NCI-H1092 (cell line): ENCODE results near the gene MRC1.

Experiments
- DNase-seq: peaks from one replicate; lab custom pipeline; 2025; lab: John Stamatoyannopoulos, UW

MRC1 gene

DNA sequence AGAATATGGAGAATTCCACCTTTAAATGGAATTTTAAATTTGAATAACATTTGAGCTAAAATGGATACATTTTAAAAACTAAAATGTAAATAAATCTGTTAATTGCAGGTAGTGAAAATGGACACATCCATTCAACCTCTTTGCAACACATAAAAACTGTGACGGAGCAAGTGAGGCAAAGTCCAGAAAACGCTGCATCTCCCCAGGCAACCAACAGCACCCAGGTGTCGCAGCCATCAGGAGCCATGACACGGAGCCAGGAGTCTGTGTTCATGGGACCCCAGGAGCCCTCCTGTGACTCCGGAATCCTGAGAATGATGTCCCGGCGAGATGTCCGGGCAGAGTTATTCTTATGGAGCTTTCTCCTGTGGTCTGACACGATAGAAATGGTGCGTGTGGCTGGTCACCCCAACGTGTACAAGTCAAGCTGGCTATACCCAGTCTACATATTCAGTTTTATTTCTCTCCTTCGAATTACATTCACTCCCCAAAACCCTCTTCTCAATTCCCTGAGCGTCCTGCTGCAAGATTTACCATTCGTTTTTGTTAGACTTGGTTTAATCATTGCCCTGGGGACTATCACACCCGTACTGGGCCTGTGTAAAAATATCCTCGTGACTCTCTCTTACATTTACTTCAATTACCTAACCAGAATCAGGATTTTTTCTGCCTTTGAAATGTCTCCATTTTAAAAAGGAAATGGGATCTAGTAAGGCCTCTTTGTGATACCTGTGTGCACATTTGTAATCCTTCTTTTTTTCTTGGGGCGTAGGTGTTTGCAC lies 13.1 kb upstream of the MRC1 start:
- no peak for DNase-seq

DNA sequence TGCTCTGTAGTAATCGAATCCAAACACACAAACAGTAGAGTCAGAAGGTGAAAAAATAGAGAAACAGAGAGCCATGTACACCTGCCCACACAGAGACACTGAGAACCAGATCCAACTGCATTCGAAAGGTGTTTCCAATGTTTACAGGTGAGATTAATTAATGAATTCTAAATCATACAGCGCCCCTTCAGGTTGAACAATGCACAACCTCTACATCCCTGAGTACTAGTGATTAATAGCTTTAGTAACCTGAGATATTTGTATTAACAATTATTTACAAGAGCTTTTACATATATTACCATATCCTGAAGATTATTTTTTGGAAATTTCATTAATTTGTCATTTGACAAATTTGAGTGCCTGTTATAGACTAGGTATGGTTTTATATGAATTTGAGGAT lies 7.6 kb upstream of the MRC1 start:
- DNase-seq, result no peak

DNA sequence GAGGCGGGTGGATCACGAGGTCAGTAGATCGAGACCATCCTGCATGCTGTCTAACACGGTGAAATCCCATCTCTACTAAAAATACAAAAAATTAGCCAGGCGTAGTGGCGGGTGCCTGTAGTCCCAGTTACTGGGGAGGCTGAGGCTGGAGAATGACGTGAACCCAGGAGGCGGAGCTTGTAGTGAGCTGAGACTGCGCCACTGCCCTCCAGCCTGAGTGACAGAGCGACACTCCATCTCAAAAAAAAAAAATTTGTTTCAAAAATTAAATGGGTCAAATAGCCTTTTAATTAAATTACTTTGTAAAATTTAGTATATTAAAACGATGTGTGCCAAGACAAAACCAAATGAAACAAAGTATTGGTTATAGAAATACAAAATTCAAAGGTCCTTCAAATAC lies 6.8 kb upstream of the MRC1 start:
- DNase-seq, result no peak

DNA sequence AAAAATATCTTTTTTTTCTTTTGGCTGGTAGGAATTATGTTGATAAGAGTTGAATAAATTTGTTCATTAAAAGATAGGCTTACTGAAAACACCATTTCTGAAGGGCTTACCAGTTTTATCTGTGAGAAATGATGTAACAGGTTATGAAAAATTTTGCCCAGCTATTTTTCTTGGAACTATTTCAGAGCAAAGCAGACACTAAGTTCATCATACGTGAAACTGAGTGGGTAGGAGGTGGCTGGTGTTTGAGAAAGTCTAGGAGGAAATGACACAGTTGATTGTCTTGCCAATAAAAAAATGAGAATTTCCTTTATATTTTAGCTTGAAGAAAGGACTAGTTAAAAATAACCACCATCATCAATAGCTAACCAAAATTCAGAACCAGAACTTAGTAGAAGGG lies 6.2 kb upstream of the MRC1 start:
- DNase-seq, result no peak

DNA sequence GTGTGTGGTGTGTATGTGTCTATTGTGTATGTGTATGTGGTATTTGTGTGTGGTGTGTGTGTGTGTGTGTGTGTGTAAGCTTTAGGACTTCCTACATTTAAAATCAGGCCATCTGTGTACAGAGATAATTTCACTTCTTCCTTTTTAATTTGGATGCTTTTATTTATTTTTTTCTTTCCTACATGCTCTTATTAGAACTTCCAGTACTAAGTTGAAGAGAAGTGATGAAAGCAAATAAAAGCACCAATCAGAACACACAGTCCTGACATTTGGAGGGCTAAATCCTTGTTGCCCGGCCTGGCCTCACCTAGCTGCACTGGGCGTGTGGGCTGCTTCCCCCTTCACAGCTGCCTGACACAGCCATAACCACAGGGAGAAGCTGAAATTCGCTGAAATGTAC lies 3.8 kb upstream of the MRC1 start:
- no peak for DNase-seq

DNA sequence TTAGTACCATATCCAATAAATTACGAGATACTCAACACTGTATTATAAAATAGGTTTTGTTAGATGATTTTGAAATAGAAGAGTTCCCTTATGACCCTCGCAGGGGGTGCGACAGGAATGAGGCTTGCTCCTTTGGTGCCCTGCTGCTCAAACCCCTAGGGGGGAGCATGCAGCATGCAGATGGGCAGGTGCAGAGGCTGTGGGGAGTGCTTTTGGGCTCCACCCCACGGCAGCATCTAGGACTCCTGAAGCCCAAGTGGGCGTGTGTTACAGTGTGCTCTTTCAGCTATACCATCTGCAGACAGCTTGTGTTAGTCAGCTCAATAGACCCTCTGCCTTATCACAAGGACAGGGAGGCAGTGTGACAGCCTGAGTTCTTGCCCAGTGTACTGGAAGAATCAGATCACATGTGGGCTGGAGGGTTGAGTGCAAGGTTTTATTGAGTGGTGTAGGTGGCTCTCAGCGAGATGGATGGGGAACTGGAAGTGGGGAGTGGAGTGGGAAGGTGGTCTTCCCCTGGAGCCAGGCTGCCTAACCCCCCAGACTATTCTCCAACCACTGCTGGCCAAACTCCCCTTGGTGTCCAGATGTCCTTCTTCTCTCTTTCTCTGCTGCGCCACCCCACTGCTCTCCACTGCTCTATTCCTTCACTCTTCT lies 3.1 kb upstream of the MRC1 start:
- no peak for DNase-seq

DNA sequence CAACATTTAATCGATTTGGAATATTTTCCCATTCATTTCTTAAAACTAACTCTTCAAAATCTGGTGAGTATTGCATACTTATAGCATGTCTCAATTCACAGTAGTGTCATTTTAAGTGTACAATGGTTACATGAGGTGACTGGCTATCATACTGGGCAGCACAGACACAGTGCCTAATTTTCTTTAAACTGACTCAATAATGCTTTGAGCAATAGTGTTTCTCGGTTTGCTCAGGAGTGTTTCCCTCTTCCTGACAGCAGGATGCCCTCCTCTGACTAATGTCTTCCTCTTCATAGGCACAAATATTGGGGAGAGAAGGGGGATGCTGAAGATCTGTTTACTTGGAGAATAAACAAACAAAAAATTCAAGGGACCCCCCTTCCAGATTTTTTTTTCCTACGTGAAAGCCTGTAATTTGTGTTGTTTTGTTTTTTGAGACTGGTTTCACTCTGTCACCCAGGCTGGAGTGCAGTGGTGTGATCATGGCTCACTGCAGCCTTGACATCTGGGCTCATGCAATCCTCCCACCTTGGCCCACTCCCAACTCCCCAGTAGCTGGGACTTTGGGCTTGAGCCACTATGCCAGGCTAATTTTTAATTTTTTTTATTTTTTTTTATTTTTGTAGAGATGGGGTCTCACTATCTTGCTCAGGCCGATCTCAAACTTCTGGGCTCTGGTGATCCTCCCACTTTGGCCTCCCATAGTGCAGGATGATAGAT lies 2.2 kb downstream of the MRC1 start:
- no peak for DNase-seq

DNA sequence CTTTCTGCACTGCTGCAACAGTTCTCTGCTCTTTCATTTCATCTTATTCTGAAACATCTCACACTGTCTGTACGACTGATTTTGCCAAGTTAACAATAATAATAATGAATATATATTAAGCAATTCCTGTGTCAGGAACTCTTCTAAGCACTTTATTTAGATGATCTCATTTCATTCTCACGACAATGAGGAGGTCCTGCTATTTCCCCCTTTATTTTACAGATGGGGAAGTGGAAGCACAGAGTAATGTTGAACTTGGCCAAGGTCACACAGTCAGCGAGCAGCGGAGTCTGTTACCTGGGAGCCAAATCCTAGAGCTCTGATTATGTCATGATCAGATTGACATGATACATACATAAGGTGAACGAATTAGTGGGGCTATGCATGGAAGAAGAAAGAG lies 5.8 kb downstream of the MRC1 start:
- DNase-seq, result no peak

DNA sequence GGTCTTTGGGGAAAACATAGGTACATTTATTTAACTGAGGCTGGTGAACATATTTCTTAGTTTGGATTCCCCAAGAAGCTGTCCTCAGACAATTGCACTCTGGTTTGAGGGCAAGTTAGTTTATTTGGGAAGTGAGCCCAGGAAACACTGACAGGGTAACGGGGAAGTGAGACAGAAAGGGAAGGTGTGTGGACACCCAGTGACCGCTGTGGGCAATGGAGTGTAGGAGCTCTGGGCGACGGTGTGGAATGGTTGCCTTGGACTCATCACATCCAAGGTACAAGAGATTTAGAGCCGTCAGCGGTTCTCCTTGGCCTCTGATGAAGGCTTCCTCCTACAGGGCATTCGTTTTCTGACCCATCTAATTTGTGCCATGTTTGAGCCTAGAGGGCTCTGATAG lies 7.1 kb downstream of the MRC1 start:
- DNase-seq, result no peak

DNA sequence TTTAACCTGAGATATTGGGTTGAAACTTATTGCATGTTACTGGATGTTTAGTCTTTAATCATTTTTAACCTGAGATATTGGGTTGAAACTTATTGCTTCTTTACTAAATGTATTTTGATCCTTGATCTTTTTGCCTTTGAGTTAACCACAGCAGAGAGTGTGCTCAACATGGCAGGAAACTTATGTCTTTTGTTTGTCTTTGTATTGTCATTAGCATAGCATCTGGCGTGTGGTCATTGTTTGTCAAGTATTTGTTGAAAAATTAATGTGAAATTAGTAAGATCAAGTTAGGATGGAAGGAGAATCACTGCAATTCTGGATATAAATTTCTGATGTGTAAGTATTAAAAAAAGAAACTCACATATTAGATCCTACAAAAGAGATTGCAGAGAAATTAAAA lies 8.2 kb downstream of the MRC1 start:
- no peak for DNase-seq

DNA sequence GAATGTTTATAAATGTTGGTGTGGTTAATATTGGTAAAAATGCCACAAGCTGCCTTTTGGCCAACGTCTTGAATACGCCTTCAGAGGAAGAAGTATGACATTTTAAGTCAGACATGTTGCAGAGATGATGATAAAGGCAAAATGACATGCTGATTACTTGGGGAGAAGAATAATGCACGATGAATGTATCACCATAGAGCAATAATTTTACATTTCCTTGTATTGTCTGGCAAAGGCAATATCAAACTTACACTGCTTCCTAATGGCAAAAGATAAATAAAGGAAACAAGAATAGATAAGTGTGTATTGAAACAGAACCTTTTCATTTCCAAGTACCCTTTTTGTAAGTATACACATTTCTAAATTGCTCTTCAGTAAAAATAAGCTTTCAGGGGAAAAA lies 8.6 kb downstream of the MRC1 start:
- no peak for DNase-seq

DNA sequence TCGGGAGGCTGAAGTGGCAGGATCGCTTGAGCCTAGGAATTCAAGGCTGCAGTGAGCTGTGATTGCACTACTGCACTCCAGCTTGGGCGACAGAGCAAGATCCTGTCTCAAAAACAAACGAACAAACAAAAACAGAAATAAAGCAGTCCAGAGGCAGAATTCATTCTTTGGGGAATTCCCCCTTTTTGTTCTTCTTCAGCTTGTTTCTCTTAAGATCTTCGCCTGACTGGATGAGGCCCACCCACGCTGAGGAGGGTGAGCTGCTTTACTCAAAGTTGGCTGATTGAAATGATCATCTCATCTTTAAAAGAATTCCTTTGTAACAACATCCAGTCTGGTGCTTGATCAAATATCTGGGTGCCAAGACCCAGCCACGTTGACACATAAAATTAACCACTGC lies 10.7 kb downstream of the MRC1 start:
- DNase-seq, result no peak

DNA sequence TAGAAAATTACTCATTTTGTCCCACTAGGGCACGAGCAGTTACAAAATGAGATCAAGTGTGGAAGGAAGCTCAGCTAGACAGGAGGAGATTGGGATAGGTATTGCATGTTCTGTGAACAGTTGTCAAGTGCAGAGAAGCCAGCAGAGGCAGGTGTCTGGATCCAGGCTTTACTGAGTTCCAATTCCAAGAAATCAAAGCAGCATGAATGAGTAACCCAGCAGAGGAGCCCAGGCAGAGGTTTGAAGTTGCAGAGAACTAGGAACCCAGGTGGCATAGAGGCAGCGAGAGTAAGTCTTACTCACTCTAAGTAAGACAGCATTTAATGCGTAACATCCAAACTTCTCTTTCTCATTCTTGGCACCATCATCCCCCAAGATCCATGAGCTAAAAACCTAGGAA lies 11.8 kb downstream of the MRC1 start:
- DNase-seq, result no peak

DNA sequence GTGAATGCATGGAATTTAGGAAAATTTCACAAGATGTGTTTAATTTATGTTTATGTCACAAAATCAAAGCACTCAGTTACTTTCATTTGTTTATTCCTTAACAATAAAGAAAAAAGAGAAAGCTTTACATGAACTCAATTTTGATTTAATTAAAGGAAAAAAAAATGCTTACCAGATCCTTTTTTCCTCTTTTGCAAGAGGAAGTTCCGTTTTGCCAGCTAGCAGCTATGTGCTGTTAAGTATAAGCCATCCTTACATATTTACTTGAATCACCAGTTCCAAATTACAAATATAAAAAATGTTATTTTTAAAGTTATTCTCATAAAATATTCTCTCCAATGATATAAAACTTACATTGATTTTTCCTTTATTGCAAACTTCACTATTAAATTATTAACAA lies 12.7 kb downstream of the MRC1 start:
- no peak for DNase-seq

DNA sequence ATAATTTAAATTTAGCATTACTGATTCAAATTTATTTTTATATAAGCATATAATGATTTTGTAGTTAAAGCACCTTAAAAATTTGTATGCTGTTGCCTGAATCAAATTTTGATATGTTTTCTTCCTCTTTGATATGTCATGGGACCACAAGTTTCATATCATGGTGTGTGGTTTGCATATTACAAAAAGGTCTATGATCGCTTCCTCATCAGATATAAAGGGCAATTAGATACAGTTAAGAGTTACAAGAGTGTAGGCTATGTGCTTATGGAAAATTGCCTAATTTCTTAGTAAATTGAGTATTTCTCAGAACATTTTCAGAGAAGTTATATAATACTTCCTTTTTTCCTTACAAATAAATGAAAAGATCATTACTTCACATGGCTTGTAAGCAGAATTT lies 22.2 kb downstream of the MRC1 start:
- no peak for DNase-seq

DNA sequence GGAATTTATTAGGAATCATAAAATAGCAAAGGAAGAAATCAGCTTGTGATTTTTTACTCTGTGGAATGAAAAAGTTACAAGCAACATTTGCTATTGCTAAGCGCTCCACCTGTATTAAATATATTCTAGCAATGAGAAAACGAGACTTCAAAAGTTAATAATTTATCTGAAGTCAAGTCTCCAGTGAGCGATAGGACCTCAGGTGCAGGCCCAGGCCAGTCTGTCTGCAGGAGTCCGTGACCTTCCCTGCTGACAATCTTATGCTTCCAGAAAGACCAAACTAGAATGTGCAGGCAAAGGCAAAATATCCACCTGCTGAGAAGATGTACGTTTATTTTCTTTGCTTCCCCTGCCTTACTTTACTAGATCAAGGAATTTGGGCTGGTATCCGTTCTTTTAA lies 22.7 kb downstream of the MRC1 start:
- no peak for DNase-seq

DNA sequence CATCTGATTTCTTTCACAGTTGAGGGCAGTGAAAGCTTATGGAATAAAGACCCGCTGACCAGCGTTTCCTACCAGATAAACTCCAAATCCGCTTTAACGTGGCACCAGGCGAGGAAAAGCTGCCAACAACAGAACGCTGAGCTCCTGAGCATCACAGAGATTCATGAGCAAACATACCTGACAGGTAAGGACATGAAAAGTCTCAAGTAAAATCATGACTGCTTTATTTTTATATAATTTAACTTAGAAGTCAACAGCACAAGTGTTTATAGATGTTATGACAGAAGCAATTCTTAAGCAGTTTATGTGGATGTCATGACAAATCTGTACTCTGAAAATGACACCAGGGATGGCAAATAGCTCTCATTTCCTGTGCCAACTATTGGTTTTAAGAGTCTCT lies 24.5 kb downstream of the MRC1 start:
- no peak for DNase-seq

DNA sequence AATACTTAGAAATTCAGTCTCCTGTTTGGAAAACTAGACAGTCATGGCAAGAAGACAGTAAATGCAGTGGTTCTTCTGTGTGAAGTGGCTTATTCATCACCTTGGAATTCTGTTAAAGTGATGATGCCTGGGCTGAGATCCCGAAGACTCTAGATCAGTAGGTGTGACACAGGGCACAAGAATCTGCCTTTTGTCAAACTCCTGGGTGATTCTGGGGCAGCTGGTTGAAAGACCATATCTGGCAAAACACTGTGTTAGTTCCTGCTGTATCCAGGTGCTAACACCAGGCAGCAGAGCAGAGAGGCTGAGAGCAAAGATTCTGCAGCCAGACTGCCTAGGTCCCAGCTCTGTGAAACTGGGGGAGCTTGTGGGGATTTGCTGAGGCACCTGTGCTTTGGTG lies 26.5 kb downstream of the MRC1 start:
- DNase-seq, result no peak

DNA sequence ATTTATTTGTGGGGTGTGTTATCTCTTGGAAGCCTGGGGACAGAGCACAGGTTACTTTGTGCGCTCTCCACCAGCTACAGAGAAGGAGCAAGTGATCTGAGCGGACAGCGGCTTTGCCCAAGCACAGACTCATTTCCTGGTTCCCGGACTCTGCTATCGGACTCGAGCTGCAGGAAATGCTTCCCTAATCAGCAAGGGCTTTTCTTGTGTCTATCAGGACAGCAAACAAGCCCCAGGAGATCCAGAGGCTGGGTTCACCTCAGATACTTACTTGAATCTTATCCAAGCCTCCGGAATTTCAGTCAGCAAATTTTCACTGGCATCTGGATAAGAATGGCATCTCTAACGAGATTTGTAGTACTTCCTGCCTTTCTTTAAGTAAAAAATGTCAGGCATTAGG lies 27.8 kb downstream of the MRC1 start:
- no peak for DNase-seq

DNA sequence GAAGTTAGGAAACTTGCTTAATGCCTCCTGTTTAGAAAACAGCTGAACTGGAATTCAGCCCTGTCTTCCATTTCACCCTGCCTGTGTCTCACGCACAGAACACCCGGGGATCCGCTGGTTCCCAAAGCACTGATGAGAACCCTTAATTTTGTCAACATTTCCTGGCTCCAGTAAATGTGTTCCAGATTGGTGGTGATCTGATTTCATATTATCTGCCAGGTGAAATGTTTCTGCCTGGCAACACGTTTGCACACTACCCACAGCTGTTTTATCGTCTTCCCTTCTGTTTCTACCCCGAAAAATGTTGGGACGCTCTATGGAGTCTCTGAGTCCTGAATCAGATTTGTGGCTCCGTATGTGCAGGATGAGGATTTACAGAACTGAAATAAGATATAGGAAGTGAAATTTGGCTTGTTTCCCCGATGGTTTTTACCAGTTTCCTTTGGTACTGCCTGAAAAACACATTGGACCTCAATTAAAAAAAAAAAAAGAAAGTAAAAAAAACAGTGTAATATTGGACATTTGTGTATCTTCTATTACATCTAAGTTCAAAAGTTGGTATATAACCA lies 29.0 kb downstream of the MRC1 start:
- DNase-seq, result no peak

DNA sequence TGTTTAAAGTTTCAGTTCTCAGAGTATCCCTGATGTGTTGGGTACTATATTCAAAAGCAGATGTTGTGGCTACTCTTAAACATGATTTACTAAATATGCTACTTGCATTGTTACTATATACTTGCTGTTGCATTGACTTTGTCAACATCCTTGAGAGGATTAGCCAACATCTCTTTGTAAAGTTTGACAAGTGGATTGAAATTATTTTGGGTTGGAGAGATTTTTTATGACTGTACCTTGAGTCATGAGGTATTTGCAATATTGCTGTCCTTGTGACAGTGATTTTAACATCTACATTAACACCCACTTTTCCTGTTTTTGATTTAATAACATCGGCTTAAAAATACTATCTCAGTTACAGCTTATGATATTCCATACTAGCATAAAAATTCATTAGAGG lies 31.9 kb downstream of the MRC1 start:
- DNase-seq, result no peak

DNA sequence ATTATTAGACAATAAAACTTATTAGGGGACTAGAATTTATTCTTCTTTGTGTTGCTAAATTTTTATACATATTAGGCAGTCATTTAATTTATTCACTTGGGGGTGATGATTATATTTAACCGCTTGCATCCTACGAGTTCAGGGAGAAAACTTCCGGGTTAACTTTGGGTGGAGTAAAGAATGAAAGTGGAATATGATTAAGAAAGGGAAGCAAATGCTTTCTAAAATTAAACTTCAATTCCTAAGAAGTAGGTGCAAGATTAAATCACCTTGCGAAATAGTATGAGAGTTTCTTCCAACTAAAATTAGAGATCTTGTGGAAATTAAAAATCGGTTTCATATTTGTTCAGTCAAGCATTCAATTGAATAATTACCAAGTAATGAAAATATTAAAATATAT lies 33.5 kb downstream of the MRC1 start:
- DNase-seq, result no peak
